Prostate gland (tissue), 2 donors: Measurements from ENCODE around the gene SLC1A2.

Source experiments
- CTCF ChIP-seq, 4 experiments: fragments of 200-600 bp in 2 of 4; fragments of 450-650 bp in 2 of 4; sonication (generic) in 2 of 4; IDR thresholded peaks; 1 replicate in 3 of 4; 2 replicates in 1 of 4; pipeline ENCODE4 v1.5.1; 2016 to 2019; ENCODE audit warnings: antibody characterized with exemption in 4 of 4, mild to moderate bottlenecking in 2 of 4, moderate library complexity in 2 of 4
- POLR2AphosphoS5 ChIP-seq: sonication (generic); formaldehyde crosslinking; IDR thresholded peaks from one replicate; pipeline ENCODE4 v1.6.1; 2017; ENCODE audit warnings: antibody characterized with exemption

DNA sequence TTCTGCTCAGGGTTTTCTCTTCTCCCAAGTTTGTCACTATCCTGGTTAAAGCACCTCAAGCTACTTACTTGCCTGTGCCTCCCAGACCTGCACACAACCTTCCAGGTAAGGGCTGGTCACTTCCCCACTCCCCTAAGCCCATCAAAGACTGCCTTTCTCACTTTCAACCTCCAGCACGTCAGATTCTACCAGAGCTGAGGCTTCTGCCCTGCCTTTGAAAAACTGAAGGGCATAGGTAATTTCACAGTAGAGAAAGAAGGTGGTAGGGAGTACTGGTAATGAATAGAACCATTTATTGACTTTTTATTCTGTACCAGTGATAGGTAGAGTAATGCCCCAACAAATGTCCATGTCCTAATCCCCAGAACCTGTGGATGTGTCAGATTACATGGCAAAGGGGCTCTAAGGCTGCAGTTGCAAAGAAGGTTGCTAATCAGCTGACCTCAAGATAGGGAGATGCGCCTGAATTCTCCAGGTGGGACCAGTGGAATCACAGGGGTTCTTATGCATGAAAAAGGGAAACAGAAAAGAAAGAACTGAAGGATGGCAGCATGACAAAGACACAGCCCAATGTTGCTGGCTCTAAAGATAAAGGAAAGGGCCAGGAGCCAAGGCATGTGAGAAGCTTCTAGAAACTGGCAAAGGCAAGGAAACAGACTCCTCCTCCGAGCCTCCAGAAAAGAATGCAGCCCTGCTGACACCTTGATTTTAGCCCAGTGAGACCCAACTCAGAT, 89.0 kb downstream of the SLC1A2 start:
- TF ChIP-seq POLR2AphosphoS5: no peak
- no peak for TF ChIP-seq CTCF (IDR thresholded peaks at IDR 0.05)
